Left ventricle myocardium inferior (tissue), 1 donor: Measurements from ENCODE around the gene SCD5. TPM values are rescaled to one million over a fixed set of nuclear protein-coding genes. Genes with fewer than 3 reads are reported as not detected.

ENCODE experiments used
- DNase-seq: peaks from one replicate; pipeline ENCODE4 v3.0.0-alpha.2; 2020
- H3K27ac ChIP-seq: fragments of 200-600 bp; replicated peaks from 2 replicates; pipeline ENCODE4 v1.8.0; 2021
- H3K27me3 ChIP-seq: fragments of 200-600 bp; 2 replicates; pipeline ENCODE4 v1.8.0; 2021; ENCODE audit warnings: low read depth
- H3K36me3 ChIP-seq: fragments of 200-600 bp; 2 replicates; pipeline ENCODE4 v1.8.0; 2021
- H3K4me1 ChIP-seq: fragments of 200-600 bp; 2 replicates; pipeline ENCODE4 v1.8.0; 2021
- H3K4me3 ChIP-seq: fragments of 200-600 bp; 2 replicates; pipeline ENCODE4 v1.8.0; 2021; ENCODE audit warnings: mild to moderate bottlenecking, moderate library complexity
- H3K9me3 ChIP-seq: fragments of 200-600 bp; replicated peaks from 2 replicates; pipeline ENCODE4 v1.8.0; 2021
- CTCF ChIP-seq: fragments of 200-600 bp; IDR thresholded peaks from 2 replicates; pipeline ENCODE4 v1.8.0; 2021; ENCODE audit warnings: antibody characterized with exemption, mild to moderate bottlenecking, borderline replicate concordance
- intact Hi-C: fragments of 100-400 bp; cut with micrococcal nuclease; formaldehyde crosslinking; loops from one replicate; pipeline ENCODE4 v1.11.0; 2022
- total RNA-seq: library from RNA; stranded (reverse); fragmentation: NEBNext Ultra II Directional; extraction: Animal tissue kit (Norgen Biotek cat#: 25700); gene quantifications from one replicate; pipeline ENCODE4 v1.2.1, GENCODE V29; 2021
- donor health status: DM: no; HTN: yes; CAD: no; lungs with severe emphysema.

The SCD5 gene
- total RNA-seq, 1 donor from 2014 or later = 4.5 TPM

GRCh38 chr4:82687531-82687930 lies 111.1 kb downstream of the SCD5 start:
- Histone ChIP-seq H3K4me3 (no peak overlapping the region), H3K4me1 (peaks cover 3% of the 10 kb centered on the region), H3K27ac (peak overlapping the region; percentile 6), H3K27me3 (no peaks in the 10 kb centered on the region), H3K36me3 (no peaks in the 10 kb centered on the region), H3K9me3 (no peaks in the 10 kb centered on the region)
- TF ChIP-seq CTCF = no peak
- intact Hi-C loops = no loop called here
- DNase-seq = no peak

GRCh38 chr4:82681754-82682153 lies 116.8 kb downstream of the SCD5 start:
- H3K4me1 ChIP-seq = no peaks in the 10 kb centered on the region
- H3K36me3 ChIP-seq = peaks cover 4% of the 10 kb centered on the region
- no peak for DNase-seq
- no peak for TF ChIP-seq CTCF
- intact Hi-C loops = no loop called here
- H3K27me3 ChIP-seq = no peaks in the 10 kb centered on the region
- H3K9me3 ChIP-seq = no peaks in the 10 kb centered on the region
- H3K4me3 ChIP-seq = no peak overlapping the region
- H3K27ac ChIP-seq = no peak overlapping the region

- intact Hi-C loops = no loop called here
- Histone ChIP-seq H3K9me3 (no peaks in the 10 kb centered on the region), H3K4me1 (no peaks in the 10 kb centered on the region), H3K4me3 (no peak overlapping the region), H3K27ac (no peak overlapping the region), H3K36me3 (peaks cover 4% of the 10 kb centered on the region), H3K27me3 (no peaks in the 10 kb centered on the region)
- no peak for DNase-seq
- no peak for TF ChIP-seq CTCF
Measured at GRCh38 chr4:82680834-82681233, 117.8 kb downstream of the SCD5 start.

GRCh38 chr4:82679531-82679930 lies 119.1 kb downstream of the SCD5 start:
- intact Hi-C loops = no loop called here
- no peaks in the 10 kb centered on the region for H3K27me3 ChIP-seq
- H3K27ac ChIP-seq = no peak overlapping the region
- no peak for DNase-seq
- no peaks in the 10 kb centered on the region for H3K4me1 ChIP-seq
- H3K4me3 ChIP-seq = no peak overlapping the region
- TF ChIP-seq CTCF = no peak
- H3K9me3 ChIP-seq = no peaks in the 10 kb centered on the region
- peaks cover 4% of the 10 kb centered on the region for H3K36me3 ChIP-seq

GRCh38 chr4:82678051-82678450 lies 120.5 kb downstream of the SCD5 start:
- Histone ChIP-seq H3K27ac (no peak overlapping the region), H3K4me3 (no peak overlapping the region), H3K4me1 (no peaks in the 10 kb centered on the region), H3K9me3 (peaks cover 4% of the 10 kb centered on the region), H3K27me3 (no peaks in the 10 kb centered on the region), H3K36me3 (peaks cover 4% of the 10 kb centered on the region)
- no peak for DNase-seq
- intact Hi-C loops = no loop called here
- no peak for TF ChIP-seq CTCF

- TF ChIP-seq CTCF = no peak
- Histone ChIP-seq H3K4me1 (no peaks in the 10 kb centered on the region), H3K27me3 (no peaks in the 10 kb centered on the region), H3K4me3 (no peak overlapping the region), H3K27ac (no peak overlapping the region), H3K36me3 (peaks cover 4% of the 10 kb centered on the region), H3K9me3 (peaks cover 6% of the 10 kb centered on the region)
- no peak for DNase-seq
- intact Hi-C loops = no loop called here
Measured at GRCh38 chr4:82677327-82677726, 121.3 kb downstream of the SCD5 start.
